NCI-H2107 treated with DMSO at 0.1 percent for 48 hours (cell line): ENCODE data around the gene GPBAR1.
"Not testable (repeated sequence)": the region's sequence is repeated elsewhere in the genome, so short reads cannot be mapped to it uniquely, and the experiment has no call there.

Experiments
- DNase-seq: peaks from one replicate; lab custom pipeline; 2025; ENCODE audit not compliant: unreplicated experiment; lab: John Stamatoyannopoulos, UW

The GPBAR1 gene

DNA sequence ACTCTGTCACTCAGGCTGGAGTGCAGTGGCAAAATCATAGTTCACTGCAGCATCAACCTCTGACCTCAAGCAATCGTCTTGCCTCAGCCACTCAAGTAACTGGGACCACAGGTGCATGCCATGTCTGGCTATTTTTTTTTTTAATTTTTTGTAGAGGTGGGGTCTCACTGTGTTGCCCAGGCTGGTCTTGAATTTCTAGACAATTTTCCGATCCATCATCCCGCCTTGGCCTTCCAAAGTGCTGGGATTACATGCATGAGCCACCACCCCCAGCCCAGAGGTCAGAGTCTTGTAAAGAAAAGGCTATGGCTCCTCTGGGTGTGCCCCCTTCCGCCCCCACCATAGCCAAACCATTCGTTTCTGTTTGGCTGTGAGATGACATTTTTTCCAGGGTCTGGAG lies 44.6 kb downstream of the GPBAR1 start:
- no peak for DNase-seq

DNA sequence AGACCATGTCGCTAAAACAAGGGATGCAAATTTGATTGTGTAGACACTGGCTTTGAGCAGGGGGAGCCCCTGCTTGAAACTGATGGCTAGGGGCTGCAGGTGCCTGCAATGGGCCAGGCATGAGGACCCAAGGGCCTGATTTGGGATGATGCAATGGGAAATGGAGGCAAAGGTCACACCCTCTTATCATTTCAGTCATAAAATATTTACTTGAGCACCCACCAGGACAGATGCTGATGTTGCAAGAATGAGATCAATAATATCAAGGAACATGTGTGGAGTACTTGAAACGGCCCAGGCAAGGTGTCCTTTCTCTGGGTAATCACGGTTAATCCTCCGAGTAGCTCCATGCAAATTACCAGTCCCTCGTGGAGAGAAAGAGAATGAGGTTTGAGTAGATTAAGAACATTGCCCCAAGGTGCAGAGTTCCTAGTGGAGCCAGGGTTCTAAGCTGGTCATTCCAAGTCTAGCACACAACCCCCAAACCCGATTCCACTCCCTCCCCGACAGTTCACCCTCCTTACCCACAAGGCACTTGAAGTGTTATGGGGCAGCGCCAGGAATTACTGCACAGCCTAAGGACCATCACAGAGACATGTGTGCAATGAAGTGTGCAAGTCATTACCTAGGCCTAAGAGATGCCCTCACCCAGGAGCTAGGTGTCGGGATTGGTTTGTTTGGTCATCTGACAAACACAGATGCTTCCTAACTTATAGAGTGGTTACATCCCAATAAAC lies 45.5 kb downstream of the GPBAR1 start:
- DNase-seq, result no peak

DNA sequence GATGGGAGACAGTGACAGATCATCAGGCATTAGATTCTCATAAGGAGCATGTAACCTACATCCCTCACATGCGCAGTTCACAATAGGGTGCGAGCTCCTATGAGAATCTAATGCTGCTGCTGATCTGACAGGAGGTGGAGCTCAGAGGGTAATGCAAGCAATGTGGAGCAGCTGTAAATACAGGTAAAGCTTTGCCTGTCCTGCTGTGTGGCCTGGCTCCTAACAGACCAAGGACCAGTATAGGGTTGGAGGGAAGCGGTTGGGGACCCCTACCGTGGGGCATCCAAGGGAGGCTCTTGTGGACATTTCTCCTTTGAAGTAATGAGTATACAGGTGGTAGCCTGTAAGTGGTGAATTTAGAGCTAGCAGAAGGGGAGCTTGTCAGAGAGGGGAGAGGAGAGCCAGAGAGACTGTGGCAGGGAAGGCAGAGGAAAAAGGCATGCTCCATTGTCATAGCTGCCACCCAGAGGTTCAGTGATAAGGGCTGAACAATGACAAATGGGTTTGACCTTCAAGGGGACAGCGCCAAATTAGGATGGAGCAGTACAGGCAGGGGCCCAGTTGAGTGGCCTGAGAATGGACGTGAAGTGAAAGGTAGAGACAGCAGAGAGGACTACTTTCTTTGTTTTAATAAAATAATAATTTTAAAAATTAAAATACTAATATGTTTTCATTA lies 46.7 kb downstream of the GPBAR1 start:
- DNase-seq, result no peak

DNA sequence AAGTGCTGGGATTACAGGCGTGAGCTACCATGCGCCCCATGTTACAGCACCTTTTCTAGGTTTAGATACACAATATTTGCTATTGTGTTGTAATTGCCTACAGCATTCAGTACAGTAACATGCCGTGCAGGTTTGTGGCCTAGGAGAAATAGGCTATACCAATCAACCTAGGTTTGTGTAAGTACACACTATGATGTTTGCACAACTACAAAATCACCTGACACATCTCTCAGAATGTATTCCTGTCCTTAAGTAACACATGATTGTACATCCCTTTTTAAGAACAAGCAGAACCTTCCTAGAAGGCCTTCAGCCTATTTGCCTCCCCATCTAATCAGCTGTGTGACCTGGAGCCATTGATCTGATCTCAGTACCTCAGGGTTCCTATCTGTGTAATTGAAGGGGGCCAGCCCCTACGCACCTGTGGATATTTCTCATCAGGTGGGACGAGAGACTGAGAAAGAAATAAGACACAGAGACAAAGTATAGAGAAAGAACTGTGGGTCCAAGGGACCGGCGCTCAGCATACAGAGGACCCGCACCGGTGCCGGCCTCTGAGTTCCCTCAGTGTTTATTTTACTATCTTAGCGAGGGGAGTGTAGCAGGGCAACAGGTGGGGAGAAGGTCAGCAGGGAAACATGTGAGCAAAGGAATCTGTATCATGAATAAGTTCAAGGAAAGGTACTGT lies 50.2 kb downstream of the GPBAR1 start:
- no peak for DNase-seq

DNA sequence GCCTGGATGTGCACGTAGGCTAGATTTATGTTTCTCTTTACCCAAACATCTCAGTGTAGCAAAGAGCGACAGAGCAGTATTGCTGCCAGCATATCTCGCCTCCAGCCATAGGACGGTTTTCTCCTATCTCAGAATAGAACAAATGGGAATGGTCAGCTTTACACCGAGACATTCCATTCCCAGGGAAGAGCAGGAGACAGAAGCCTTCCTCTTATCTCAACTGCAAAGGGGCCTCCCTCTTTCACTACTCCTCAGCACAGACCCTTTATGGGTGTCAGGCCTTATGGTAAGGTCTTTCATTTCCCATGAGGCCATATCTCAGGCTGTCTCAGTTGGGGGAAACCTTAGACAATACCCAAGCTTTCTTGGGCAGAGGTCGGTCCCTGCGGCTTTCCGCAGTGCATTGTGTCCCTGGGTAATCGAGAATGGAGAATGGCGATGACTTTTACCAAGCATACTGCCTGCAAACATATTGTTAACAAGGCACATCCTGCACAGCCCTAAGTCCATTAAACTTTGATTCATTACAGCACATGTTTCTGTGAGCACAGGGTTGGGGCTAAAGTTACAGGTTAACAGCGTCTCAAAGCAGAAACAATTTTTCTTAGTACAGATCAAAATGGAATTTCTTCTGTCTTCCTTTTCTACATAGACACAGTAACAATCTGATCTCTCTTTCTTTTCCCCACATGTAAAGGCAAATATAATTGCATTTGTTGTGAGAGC lies 50.9 kb downstream of the GPBAR1 start:
- DNase-seq, result not testable (repeated sequence)

DNA sequence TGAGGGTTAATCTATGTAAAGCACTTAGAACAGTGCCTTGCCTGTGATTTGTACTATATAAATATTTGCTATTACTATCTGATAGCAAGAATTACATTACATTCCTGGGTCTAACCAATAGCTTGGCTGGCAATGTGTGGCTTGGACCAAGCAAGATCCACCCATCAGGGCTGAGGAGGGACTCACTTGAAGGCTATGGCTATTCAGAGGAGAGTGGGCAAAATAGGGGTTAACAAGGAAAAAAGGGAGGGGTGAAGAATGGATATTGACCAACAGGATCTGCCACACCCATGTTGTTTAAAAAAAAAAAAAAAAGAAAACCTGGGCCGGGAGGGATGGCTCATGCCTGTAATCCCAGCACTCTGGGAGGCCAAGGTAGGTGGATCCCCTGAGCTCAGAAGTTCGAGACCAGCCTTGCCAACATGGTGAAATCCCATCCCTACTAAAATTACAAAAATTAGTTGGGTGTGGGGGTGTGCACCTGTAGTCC lies 51.5 kb downstream of the GPBAR1 start:
- no peak for DNase-seq

DNA sequence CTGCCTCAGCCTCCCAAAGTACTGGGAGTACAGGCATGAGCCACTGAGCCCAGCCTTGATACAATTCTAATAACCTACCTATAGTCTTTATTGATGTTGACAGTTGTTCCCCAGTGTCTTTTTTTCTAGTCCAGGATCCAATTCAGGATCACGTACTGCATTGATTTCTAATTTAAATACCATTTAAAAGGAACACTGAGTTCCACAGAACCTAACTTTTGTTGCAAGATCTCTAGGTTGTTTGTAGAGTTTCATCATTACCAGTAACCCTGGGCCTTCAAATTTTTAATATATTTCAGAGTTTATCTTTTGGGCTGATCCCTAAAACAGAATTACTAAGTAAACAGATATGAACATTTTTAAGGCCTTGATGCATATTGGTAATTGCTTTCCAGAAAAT lies 52.5 kb downstream of the GPBAR1 start:
- no peak for DNase-seq
